ENCODE data around the gene KRT17. TPM values are rescaled to one million over a fixed set of nuclear protein-coding genes. Genes with fewer than 3 reads are reported as not detected.

The KRT17 gene
- total RNA-seq, 1 experiment from 2014 or later, result 3,176 TPM

GRCh38 chr17:41658846-41659245 lies 34.5 kb upstream of the KRT17 start:
- H3K36me3 ChIP-seq, result no peaks in the 10 kb centered on the region
- H3K27me3 ChIP-seq (replicated peaks), result no peaks in the 10 kb centered on the region
- no peak overlapping the region for H3K4me3 ChIP-seq
- no peak overlapping the region for H3K27ac ChIP-seq
- no peaks in the 10 kb centered on the region for H3K4me1 ChIP-seq (replicated peaks)
- DNase-seq (ENCODE audit: low read depth in 1 of 2, low spot score in 2 of 2), result peak in 1 of 2 experiments; percentile 34
- H3K9me3 ChIP-seq (replicated peaks), result no peaks in the 10 kb centered on the region

GRCh38 chr17:41657936-41658335 lies 33.6 kb upstream of the KRT17 start:
- H3K4me1 ChIP-seq (replicated peaks), result no peaks in the 10 kb centered on the region
- no peak for DNase-seq (ENCODE audit: low read depth in 1 of 2, low spot score in 2 of 2)
- H3K4me3 ChIP-seq, result no peak overlapping the region
- no peak overlapping the region for H3K27ac ChIP-seq
- no peaks in the 10 kb centered on the region for H3K27me3 ChIP-seq (replicated peaks)
- no peaks in the 10 kb centered on the region for H3K9me3 ChIP-seq (replicated peaks)
- no peaks in the 10 kb centered on the region for H3K36me3 ChIP-seq

GRCh38 chr17:41657176-41657754 lies 32.9 kb upstream of the KRT17 start:
- H3K4me1 ChIP-seq (replicated peaks), result no peaks in the 10 kb centered on the region
- H3K27ac ChIP-seq, result no peak overlapping the region
- H3K9me3 ChIP-seq (replicated peaks), result no peaks in the 10 kb centered on the region
- H3K36me3 ChIP-seq, result no peaks in the 10 kb centered on the region
- no peaks in the 10 kb centered on the region for H3K27me3 ChIP-seq (replicated peaks)
- DNase-seq (ENCODE audit: low read depth in 1 of 2, low spot score in 2 of 2), result no peak
- H3K4me3 ChIP-seq, result no peak overlapping the region

GRCh38 chr17:41656249-41657023 lies 32.1 kb upstream of the KRT17 start:
- Histone ChIP-seq H3K36me3 (no peaks in the 10 kb centered on the region), H3K27me3 (replicated peaks) (no peaks in the 10 kb centered on the region), H3K4me3 (no peak overlapping the region), H3K9me3 (replicated peaks) (no peaks in the 10 kb centered on the region), H3K27ac (no peak overlapping the region), H3K4me1 (replicated peaks) (no peaks in the 10 kb centered on the region)
- peak in 1 of 2 experiments; percentile 32 for DNase-seq (ENCODE audit: low read depth in 1 of 2, low spot score in 2 of 2)

GRCh38 chr17:41655611-41656111 lies 31.3 kb upstream of the KRT17 start:
- no peaks in the 10 kb centered on the region for H3K4me1 ChIP-seq (replicated peaks)
- H3K4me3 ChIP-seq, result no peak overlapping the region
- peak in 1 of 2 experiments; percentile 43 for DNase-seq (ENCODE audit: low read depth in 1 of 2, low spot score in 2 of 2)
- H3K27ac ChIP-seq, result no peak overlapping the region
- no peaks in the 10 kb centered on the region for H3K27me3 ChIP-seq (replicated peaks)
- no peaks in the 10 kb centered on the region for H3K36me3 ChIP-seq
- H3K9me3 ChIP-seq (replicated peaks), result no peaks in the 10 kb centered on the region

GRCh38 chr17:41654678-41655607 lies 30.6 kb upstream of the KRT17 start:
- no peaks in the 10 kb centered on the region for H3K9me3 ChIP-seq (replicated peaks)

GRCh38 chr17:41653892-41654677 lies 29.7 kb upstream of the KRT17 start:
- H3K27me3 ChIP-seq (replicated peaks), result no peaks in the 10 kb centered on the region
- H3K9me3 ChIP-seq (replicated peaks), result no peaks in the 10 kb centered on the region
- H3K4me1 ChIP-seq (replicated peaks), result no peaks in the 10 kb centered on the region
- no peaks in the 10 kb centered on the region for H3K36me3 ChIP-seq
- DNase-seq (ENCODE audit: low read depth in 1 of 2, low spot score in 2 of 2), result peak in 1 of 2 experiments; percentile 39
- H3K27ac ChIP-seq, result no peak overlapping the region
- H3K4me3 ChIP-seq, result no peak overlapping the region

More at GRCh38 chr17:41654678-41655607, 30.6 kb upstream of the KRT17 start:
- H3K4me3 ChIP-seq, result no peak overlapping the region
- H3K4me1 ChIP-seq (replicated peaks), result no peaks in the 10 kb centered on the region
- peak in 1 of 2 experiments; percentile 38 for DNase-seq (ENCODE audit: low read depth in 1 of 2, low spot score in 2 of 2)
- H3K27me3 ChIP-seq (replicated peaks), result no peaks in the 10 kb centered on the region
- H3K27ac ChIP-seq, result no peak overlapping the region
- no peaks in the 10 kb centered on the region for H3K36me3 ChIP-seq

GRCh38 chr17:41653421-41653820 lies 29.0 kb upstream of the KRT17 start:
- Histone ChIP-seq H3K36me3 (no peaks in the 10 kb centered on the region), H3K9me3 (replicated peaks) (no peaks in the 10 kb centered on the region), H3K27ac (no peak overlapping the region), H3K4me3 (no peak overlapping the region), H3K27me3 (replicated peaks) (no peaks in the 10 kb centered on the region), H3K4me1 (replicated peaks) (peaks cover 4% of the 10 kb centered on the region)
- DNase-seq (ENCODE audit: low read depth in 1 of 2, low spot score in 2 of 2), result no peak

- no peaks in the 10 kb centered on the region for H3K9me3 ChIP-seq (replicated peaks)
- no peaks in the 10 kb centered on the region for H3K36me3 ChIP-seq
- no peak overlapping the region for H3K4me3 ChIP-seq
- DNase-seq (ENCODE audit: low read depth in 1 of 2, low spot score in 2 of 2), result no peak
- H3K27me3 ChIP-seq (replicated peaks), result no peaks in the 10 kb centered on the region
- H3K27ac ChIP-seq, result no peak overlapping the region
- peaks cover 13% of the 10 kb centered on the region for H3K4me1 ChIP-seq (replicated peaks)
These were observed 28.1 kb upstream of the KRT17 start for GRCh38 chr17:41652461-41652970.

- H3K4me3 ChIP-seq, result no peak overlapping the region
- peaks cover 17% of the 10 kb centered on the region for H3K4me1 ChIP-seq (replicated peaks)
- DNase-seq (ENCODE audit: low read depth in 1 of 2, low spot score in 2 of 2), result peak in 1 of 2 experiments; percentile 39
- no peak overlapping the region for H3K27ac ChIP-seq
- no peaks in the 10 kb centered on the region for H3K9me3 ChIP-seq (replicated peaks)
- no peaks in the 10 kb centered on the region for H3K36me3 ChIP-seq
- H3K27me3 ChIP-seq (replicated peaks), result no peaks in the 10 kb centered on the region
These were observed 27.5 kb upstream of the KRT17 start for GRCh38 chr17:41651625-41652460.

- Histone ChIP-seq H3K36me3 (no peaks in the 10 kb centered on the region), H3K27me3 (replicated peaks) (no peaks in the 10 kb centered on the region), H3K4me3 (no peak overlapping the region), H3K27ac (no peak overlapping the region), H3K4me1 (replicated peaks) (peaks cover 21% of the 10 kb centered on the region), H3K9me3 (replicated peaks) (no peaks in the 10 kb centered on the region)
- DNase-seq (ENCODE audit: low read depth in 1 of 2, low spot score in 2 of 2), result peak in 1 of 2 experiments; percentile 36
These were observed 26.6 kb upstream of the KRT17 start for GRCh38 chr17:41650794-41651624.
